Cardiac muscle cell (in vitro differentiated cells and primary cell): ENCODE measurements around the gene CYP2W1. TPM values are rescaled to one million over a fixed set of nuclear protein-coding genes. Genes with fewer than 3 reads are reported as not detected.

ENCODE experiments used
- DNase-seq, 2 donors: peaks; one replicate each; pipeline versions ENCODE4 v3.0.0 to v3.0.0-alpha.2; 2010 to 2017; ENCODE audit warnings: low read depth in 1 of 2, low spot score in 1 of 2
- H3K27ac ChIP-seq: fragments of 200-600 bp; sonication (generic); 2 replicates; pipeline ENCODE4 v1.5.1; 2016
- H3K27me3 ChIP-seq: fragments of 200-600 bp; sonication (generic); 2 replicates; pipeline ENCODE4 v1.6.0; 2016; ENCODE audit warnings: control low read depth
- H3K36me3 ChIP-seq: fragments of 200-600 bp; sonication (generic); 2 replicates; pipeline ENCODE4 v1.5.1; 2016; ENCODE audit warnings: control low read depth
- H3K4me1 ChIP-seq: fragments of 200-600 bp; sonication (generic); 2 replicates; pipeline ENCODE4 v1.8.1; 2017; ENCODE audit warnings: low read depth, mild to moderate bottlenecking, mixed run types
- H3K4me3 ChIP-seq: fragments of 200-600 bp; sonication (generic); 2 replicates; pipeline ENCODE4 v1.5.1; 2016; ENCODE audit warnings: mild to moderate bottlenecking
- H3K9me3 ChIP-seq: fragments of 200-600 bp; sonication (generic); 2 replicates; pipeline ENCODE4 v1.5.1; 2017; ENCODE audit warnings: low read depth, mild to moderate bottlenecking, control low read depth
- polyA plus RNA-seq: library from polyadenylated mRNA; unstranded; fragments of >200 nt; fragmentation: Nextera tagmentation; extraction: Ambion mirVana; gene quantifications from 2 replicates; pipeline ENCODE4 v1.2.1, GENCODE V29; 2016
- total RNA-seq: library from RNA; depleted of rRNA; stranded (reverse); fragments of >200 nt; gene quantifications from 2 replicates; pipeline ENCODE4 v1.2.3, GENCODE V29; 2016
- TF ChIP-seq, protein P1 (sequence below): IDR thresholded peaks from 2 replicates; pipeline ENCODE4 v1.5.1; 2012; ENCODE audit warnings: low read depth, mild to moderate bottlenecking, low read length

Gene CYP2W1
- total and polyA plus RNA-seq, 2 experiments from 2014 or later: 0.10 to 3.4 TPM

DNA sequence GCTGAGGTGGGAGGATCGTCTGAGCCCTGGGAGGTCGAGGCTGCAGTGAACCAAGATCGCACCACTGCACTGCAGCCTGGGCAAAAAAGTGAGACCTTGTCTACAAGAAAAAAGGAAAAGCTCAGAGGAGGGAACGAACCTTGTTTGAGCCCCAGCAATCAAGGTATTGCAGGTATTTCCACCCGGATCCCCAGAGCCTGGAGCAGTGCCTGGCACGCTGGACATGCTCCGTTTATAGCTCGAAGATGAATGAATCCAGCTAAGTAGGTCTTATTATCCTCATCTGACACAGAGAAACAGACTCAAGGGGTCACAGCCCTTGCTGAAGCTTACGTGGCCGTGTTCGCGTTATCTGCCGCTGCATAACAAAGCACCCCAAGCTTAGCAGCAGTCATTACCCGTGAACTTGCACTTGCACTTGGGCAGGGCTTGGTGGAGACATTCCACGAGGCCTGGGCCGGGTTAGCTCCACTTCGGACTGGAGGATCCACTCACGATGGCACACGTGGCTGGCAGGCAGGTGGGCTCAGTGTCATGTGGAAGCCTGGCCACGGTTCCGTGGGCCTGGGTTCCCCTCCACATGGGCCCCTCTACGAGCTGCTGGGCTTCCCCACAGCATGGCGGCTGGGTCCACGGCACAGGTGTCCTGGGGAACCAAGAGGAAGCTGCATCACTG is 4.4 kb upstream of the CYP2W1 start:
- TF ChIP-seq, protein P1, sequence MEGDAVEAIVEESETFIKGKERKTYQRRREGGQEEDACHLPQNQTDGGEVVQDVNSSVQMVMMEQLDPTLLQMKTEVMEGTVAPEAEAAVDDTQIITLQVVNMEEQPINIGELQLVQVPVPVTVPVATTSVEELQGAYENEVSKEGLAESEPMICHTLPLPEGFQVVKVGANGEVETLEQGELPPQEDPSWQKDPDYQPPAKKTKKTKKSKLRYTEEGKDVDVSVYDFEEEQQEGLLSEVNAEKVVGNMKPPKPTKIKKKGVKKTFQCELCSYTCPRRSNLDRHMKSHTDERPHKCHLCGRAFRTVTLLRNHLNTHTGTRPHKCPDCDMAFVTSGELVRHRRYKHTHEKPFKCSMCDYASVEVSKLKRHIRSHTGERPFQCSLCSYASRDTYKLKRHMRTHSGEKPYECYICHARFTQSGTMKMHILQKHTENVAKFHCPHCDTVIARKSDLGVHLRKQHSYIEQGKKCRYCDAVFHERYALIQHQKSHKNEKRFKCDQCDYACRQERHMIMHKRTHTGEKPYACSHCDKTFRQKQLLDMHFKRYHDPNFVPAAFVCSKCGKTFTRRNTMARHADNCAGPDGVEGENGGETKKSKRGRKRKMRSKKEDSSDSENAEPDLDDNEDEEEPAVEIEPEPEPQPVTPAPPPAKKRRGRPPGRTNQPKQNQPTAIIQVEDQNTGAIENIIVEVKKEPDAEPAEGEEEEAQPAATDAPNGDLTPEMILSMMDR: no peak
- no peak for DNase-seq
- Histone ChIP-seq H3K27ac (no peak overlapping the region), H3K27me3 (no peaks in the 10 kb centered on the region), H3K9me3 (no peaks in the 10 kb centered on the region), H3K4me3 (no peak overlapping the region), H3K36me3 (no peaks in the 10 kb centered on the region), H3K4me1 (peaks cover 16% of the 10 kb centered on the region)

- Histone ChIP-seq H3K36me3 (no peaks in the 10 kb centered on the region), H3K27ac (no peak overlapping the region), H3K4me1 (peaks cover 10% of the 10 kb centered on the region), H3K4me3 (no peak overlapping the region), H3K27me3 (no peaks in the 10 kb centered on the region), H3K9me3 (no peaks in the 10 kb centered on the region)
- DNase-seq: no peak
- TF ChIP-seq, protein P1: no peak
Measured at GRCh38 chr7:979151-979550, 3.8 kb upstream of the CYP2W1 start.

GRCh38 chr7:979886-980571 is 3.0 kb upstream of the CYP2W1 start:
- H3K36me3 ChIP-seq: no peaks in the 10 kb centered on the region
- TF ChIP-seq, protein P1: no peak
- H3K4me1 ChIP-seq: peaks cover 6% of the 10 kb centered on the region
- H3K9me3 ChIP-seq: no peaks in the 10 kb centered on the region
- no peak overlapping the region for H3K4me3 ChIP-seq
- no peak for DNase-seq
- H3K27me3 ChIP-seq: no peaks in the 10 kb centered on the region
- H3K27ac ChIP-seq: no peak overlapping the region

DNA sequence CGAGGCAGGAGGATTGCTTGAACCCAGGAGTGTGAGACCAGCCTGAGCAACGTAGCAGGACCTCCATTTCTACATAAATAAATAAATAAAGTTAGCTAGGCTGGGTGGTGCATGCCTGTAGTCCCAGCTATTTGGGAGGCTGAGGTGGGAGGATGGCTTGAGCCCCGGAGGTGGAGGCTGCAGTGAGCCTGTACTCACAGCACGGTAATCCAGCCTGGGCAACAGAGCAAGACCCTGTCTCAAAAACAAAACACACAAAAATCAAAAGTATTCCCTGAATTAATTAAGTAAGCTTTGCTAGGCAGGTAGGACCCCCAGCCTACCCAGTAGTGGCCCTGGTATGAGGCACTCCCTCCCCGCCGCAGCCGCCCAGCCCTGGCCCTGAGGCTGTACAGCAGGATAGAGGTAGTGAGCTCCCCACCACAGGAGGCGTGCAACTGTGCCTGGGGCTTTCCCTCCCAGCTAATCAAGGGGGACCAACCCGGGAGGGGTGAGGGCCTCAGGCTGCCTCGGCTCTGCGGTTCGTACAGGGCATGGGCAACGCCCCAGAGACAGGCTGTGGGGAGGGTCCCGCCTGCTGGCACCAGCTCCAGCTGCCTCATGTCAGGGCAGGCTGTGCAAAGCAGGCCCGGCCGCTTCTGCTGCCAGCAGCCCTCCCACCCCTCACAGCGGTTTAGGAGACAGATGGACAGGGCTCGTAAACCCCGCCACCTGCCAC is 1.0 kb upstream of the CYP2W1 start:
- Histone ChIP-seq H3K4me1 (peaks cover 6% of the 10 kb centered on the region), H3K9me3 (no peaks in the 10 kb centered on the region), H3K27me3 (no peaks in the 10 kb centered on the region), H3K36me3 (no peaks in the 10 kb centered on the region), H3K4me3 (no peak overlapping the region), H3K27ac (no peak overlapping the region)
- no peak for DNase-seq
- TF ChIP-seq, protein P1: no peak

DNA sequence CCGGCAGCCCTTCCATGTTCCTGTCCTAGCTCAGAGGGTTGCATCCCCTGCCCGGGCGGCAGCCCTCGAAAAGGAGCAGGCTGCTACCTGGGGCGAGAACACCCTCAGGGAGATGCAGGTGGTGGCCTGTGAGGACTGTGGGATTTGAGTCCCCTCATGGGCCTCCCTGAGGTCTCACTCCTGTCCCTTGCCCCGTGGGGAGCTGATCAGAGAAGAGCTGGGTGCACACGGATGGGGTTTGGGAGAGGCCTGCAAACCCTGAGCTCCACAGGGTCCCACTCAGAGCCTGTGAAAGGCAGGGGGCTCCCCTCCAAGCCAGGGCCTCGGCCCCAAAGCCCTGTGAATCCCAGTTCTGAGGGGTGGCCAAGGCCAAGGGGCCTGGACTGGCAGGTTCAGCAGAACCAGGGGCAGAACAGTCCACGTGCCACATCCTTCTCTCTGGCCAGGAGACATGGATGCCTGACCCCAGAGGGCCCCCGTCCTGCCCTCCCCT is 424 bp upstream of the CYP2W1 start:
- no peak overlapping the region for H3K4me3 ChIP-seq
- DNase-seq: no peak
- TF ChIP-seq, protein P1: no peak
- no peaks in the 10 kb centered on the region for H3K27me3 ChIP-seq
- H3K27ac ChIP-seq: no peak overlapping the region
- no peaks in the 10 kb centered on the region for H3K9me3 ChIP-seq
- no peaks in the 10 kb centered on the region for H3K36me3 ChIP-seq
- peaks cover 6% of the 10 kb centered on the region for H3K4me1 ChIP-seq
